HEK293 (cell line): Measurements from ENCODE around the gene CREB5.

Source experiments
- CTCF ChIA-PET: fragments of 350-600 bp; formaldehyde crosslinking; extraction: SDS; loops from one replicate; lab custom pipeline; 2021; ENCODE audit warnings: antibody characterized with exemption; lab: Yijun Ruan, JAX
- POLR2A ChIA-PET: fragments of 300-600 bp; formaldehyde crosslinking; extraction: SDS; loops from one replicate; lab custom pipeline; 2020; ENCODE audit warnings: antibody characterized with exemption, inconsistent platforms; lab: Yijun Ruan, JAX
- H3K27ac ChIP-seq: fragments of 200-500 bp; sonication (Bioruptor generic); 2 replicates; pipeline ENCODE4 v1.5.1; 2014; ENCODE audit warnings: low read depth, low read length, control low read depth, inconsistent platforms; ENCODE audit errors: extremely low read depth
- H3K36me3 ChIP-seq, 2 experiments: fragments of 200-500 bp in 1 of 2; sonication (Bioruptor generic) in 1 of 2; 1 replicate in 1 of 2; 2 replicates in 1 of 2; pipeline ENCODE4 v1.5.1; 2014 to 2017; ENCODE audit warnings: inconsistent platforms in 2 of 2, low read length in 2 of 2; ENCODE audit not compliant: control insufficient read depth in 2 of 2, insufficient read depth in 1 of 2
- H3K4me1 ChIP-seq: fragments of 200-500 bp; sonication (Bioruptor generic); 2 replicates; pipeline ENCODE4 v1.5.1; 2014; ENCODE audit warnings: mild to moderate bottlenecking, low read length, inconsistent platforms; ENCODE audit not compliant: control insufficient read depth, insufficient read depth
- H3K4me3 ChIP-seq: 2 replicates; pipeline ENCODE4 v1.5.1; 2011; ENCODE audit warnings: low read depth, mild to moderate bottlenecking, control low read depth, low read length, moderate library complexity
- H3K9me3 ChIP-seq: fragments of 200-500 bp; sonication (Bioruptor generic); 2 replicates; pipeline ENCODE4 v1.5.1; 2014; ENCODE audit warnings: low read depth, low read length, inconsistent platforms; ENCODE audit not compliant: control insufficient read depth, insufficient read depth
- FEZF1 ChIP-seq: fragments of 450-650 bp; formaldehyde crosslinking; IDR thresholded peaks from 2 replicates; pipeline ENCODE4 v1.5.1; 2016; ENCODE audit warnings: missing biosample characterization, missing genetic modification characterization
- OSR2 ChIP-seq: fragments of 450-650 bp; formaldehyde crosslinking; IDR thresholded peaks from 2 replicates; pipeline ENCODE4 v1.5.1; 2016; ENCODE audit warnings: missing biosample characterization, missing genetic modification characterization
- PRDM1 ChIP-seq: fragments of 450-650 bp; formaldehyde crosslinking; IDR thresholded peaks from 2 replicates; pipeline ENCODE4; 2016; ENCODE audit warnings: missing biosample characterization, missing genetic modification characterization
- WT1 ChIP-seq: fragments of 450-650 bp; formaldehyde crosslinking; IDR thresholded peaks from 2 replicates; pipeline ENCODE4 v1.5.1; 2016; ENCODE audit warnings: missing biosample characterization, missing genetic modification characterization
- ZBTB48 ChIP-seq: fragments of 450-650 bp; formaldehyde crosslinking; IDR thresholded peaks from 2 replicates; pipeline ENCODE4 v1.5.1; 2016; ENCODE audit warnings: missing biosample characterization, missing genetic modification characterization
- ZBTB7A ChIP-seq: fragments of 450-650 bp; formaldehyde crosslinking; IDR thresholded peaks from 2 replicates; pipeline ENCODE4 v1.5.1; 2016; ENCODE audit warnings: low read depth, missing biosample characterization, missing genetic modification characterization
- ZNF19 ChIP-seq: fragments of 450-650 bp; formaldehyde crosslinking; IDR thresholded peaks from 2 replicates; pipeline ENCODE4; 2016; ENCODE audit warnings: missing biosample characterization, missing genetic modification characterization, low read depth
- ZNF239 ChIP-seq: fragments of 450-650 bp; formaldehyde crosslinking; IDR thresholded peaks from 2 replicates; pipeline ENCODE4 v1.5.1; 2016; ENCODE audit warnings: missing biosample characterization, missing genetic modification characterization
- ZNF423 ChIP-seq: fragments of 450-650 bp; formaldehyde crosslinking; IDR thresholded peaks from 2 replicates; pipeline ENCODE4 v1.5.1; 2016; ENCODE audit warnings: missing biosample characterization, missing genetic modification characterization
- ZNF561 ChIP-seq: fragments of 450-650 bp; IDR thresholded peaks from 2 replicates; pipeline ENCODE4 v1.5.1; 2018; ENCODE audit warnings: missing biosample characterization, missing genetic modification characterization, borderline replicate concordance
- ZNF596 ChIP-seq: fragments of 450-650 bp; IDR thresholded peaks from 2 replicates; pipeline ENCODE4 v1.5.0; 2018; ENCODE audit warnings: missing biosample characterization, mild to moderate bottlenecking, missing genetic modification characterization, moderate library complexity
- ZNF677 ChIP-seq: fragments of 450-650 bp; IDR thresholded peaks from 2 replicates; pipeline ENCODE4 v1.5.0; 2018; ENCODE audit warnings: missing biosample characterization, mild to moderate bottlenecking, missing genetic modification characterization, moderate library complexity
- ZNF785 ChIP-seq: fragments of 450-650 bp; formaldehyde crosslinking; IDR thresholded peaks from 2 replicates; pipeline ENCODE4 v1.5.1; 2016; ENCODE audit warnings: missing biosample characterization, missing genetic modification characterization
- TF ChIP-seq, protein P1 (sequence below): fragments of 450-650 bp; formaldehyde crosslinking; IDR thresholded peaks from 2 replicates; pipeline ENCODE4 v1.5.1; 2016; ENCODE audit warnings: missing biosample characterization, missing genetic modification characterization
- TF ChIP-seq, protein P2 (sequence below): IDR thresholded peaks from 2 replicates; pipeline ENCODE4 v1.6.1; 2011; ENCODE audit warnings: mild to moderate bottlenecking, low read depth, low read length, borderline replicate concordance
- TF ChIP-seq, protein P3 (sequence below): fragments of 450-650 bp; formaldehyde crosslinking; IDR thresholded peaks from 2 replicates; pipeline ENCODE4 v1.5.1; 2016; ENCODE audit warnings: missing biosample characterization, missing genetic modification characterization
- TF ChIP-seq, protein P4 (sequence below): fragments of 450-650 bp; formaldehyde crosslinking; optimal IDR thresholded peaks from 2 replicates; pipeline ENCODE3; 2016; ENCODE audit warnings: missing biosample characterization, mild to moderate bottlenecking, missing genetic modification characterization
- TF ChIP-seq, protein P5 (sequence below): fragments of 450-650 bp; formaldehyde crosslinking; IDR thresholded peaks from 2 replicates; pipeline ENCODE4 v1.5.1; 2017; ENCODE audit warnings: missing biosample characterization, missing genetic modification characterization
- TF ChIP-seq, protein P6 (sequence below): fragments of 450-650 bp; formaldehyde crosslinking; IDR thresholded peaks from 2 replicates; pipeline ENCODE4 v1.5.1; 2016; ENCODE audit warnings: missing biosample characterization, missing genetic modification characterization
- TF ChIP-seq, protein P7 (sequence below): fragments of 450-650 bp; formaldehyde crosslinking; IDR thresholded peaks from 2 replicates; pipeline ENCODE4 v1.5.1; 2016; ENCODE audit warnings: missing biosample characterization, missing genetic modification characterization

The CREB5 gene

DNA sequence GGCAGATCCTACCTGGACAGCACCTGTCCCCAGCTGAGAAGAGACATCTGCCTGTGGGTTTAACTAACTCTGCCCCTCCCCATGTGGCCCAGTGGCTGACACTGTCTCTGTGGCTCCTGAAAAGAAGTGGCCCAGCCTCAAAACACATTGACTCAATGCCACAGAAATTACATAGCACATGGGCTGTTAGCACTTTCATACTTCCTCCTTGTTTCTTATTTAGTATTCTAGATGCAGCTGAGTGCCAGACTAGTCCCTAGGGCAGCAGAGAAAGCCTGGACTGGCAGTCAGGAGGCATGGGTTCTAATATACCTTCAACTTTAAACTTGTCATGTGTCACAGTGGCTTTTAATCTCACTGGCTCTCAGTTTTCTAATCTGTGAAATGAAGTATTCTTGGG, 374.8 kb downstream of the CREB5 start (continued):
- TF ChIP-seq, protein P1, sequence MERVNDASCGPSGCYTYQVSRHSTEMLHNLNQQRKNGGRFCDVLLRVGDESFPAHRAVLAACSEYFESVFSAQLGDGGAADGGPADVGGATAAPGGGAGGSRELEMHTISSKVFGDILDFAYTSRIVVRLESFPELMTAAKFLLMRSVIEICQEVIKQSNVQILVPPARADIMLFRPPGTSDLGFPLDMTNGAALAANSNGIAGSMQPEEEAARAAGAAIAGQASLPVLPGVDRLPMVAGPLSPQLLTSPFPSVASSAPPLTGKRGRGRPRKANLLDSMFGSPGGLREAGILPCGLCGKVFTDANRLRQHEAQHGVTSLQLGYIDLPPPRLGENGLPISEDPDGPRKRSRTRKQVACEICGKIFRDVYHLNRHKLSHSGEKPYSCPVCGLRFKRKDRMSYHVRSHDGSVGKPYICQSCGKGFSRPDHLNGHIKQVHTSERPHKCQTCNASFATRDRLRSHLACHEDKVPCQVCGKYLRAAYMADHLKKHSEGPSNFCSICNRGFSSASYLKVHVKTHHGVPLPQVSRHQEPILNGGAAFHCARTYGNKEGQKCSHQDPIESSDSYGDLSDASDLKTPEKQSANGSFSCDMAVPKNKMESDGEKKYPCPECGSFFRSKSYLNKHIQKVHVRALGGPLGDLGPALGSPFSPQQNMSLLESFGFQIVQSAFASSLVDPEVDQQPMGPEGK (tag by site-specific recombination) = no peak

DNA sequence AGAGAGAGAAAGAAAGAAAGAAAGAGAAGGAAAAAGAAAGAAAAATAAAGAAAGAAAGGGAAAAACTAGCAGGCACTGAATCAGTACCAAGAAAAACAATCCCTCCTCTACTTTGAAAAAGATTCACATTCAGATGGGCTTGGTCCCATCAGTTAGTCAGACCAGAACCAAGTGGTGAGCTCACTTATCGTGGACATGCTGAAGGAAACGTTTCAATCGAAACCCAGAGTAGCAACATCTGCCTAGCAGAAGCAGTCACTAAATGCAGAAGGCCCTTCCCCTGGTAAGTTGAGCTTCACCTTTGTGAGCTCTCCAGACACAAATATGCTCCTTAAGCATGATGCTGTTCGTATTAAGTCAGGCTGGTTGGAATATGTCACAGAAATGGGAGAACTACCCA, 378.1 kb downstream of the CREB5 start:
- ChIA-PET CTCF (interaction anchor here (0.6 kb wide), 2 partner anchors 75 to 112 kb away, joined by 3 read pairs; no protein-coding TSS in a partner anchor), POLR2A (no interaction called here)
- no peaks in the 10 kb centered on the region for H3K9me3 ChIP-seq
- TF ChIP-seq ZNF596 (tag by site-specific recombination) = peak; percentile 73; the same call in 1 of the 2 replicates
- TF ChIP-seq, protein P2, sequence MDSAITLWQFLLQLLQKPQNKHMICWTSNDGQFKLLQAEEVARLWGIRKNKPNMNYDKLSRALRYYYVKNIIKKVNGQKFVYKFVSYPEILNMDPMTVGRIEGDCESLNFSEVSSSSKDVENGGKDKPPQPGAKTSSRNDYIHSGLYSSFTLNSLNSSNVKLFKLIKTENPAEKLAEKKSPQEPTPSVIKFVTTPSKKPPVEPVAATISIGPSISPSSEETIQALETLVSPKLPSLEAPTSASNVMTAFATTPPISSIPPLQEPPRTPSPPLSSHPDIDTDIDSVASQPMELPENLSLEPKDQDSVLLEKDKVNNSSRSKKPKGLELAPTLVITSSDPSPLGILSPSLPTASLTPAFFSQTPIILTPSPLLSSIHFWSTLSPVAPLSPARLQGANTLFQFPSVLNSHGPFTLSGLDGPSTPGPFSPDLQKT = no peak
- TF ChIP-seq PRDM1 (tag by site-specific recombination) = no peak
- no peaks in the 10 kb centered on the region for H3K4me1 ChIP-seq
- H3K4me3 ChIP-seq = no peak overlapping the region
- no peaks in the 10 kb centered on the region for H3K36me3 ChIP-seq
- H3K27ac ChIP-seq = no peak overlapping the region

DNA sequence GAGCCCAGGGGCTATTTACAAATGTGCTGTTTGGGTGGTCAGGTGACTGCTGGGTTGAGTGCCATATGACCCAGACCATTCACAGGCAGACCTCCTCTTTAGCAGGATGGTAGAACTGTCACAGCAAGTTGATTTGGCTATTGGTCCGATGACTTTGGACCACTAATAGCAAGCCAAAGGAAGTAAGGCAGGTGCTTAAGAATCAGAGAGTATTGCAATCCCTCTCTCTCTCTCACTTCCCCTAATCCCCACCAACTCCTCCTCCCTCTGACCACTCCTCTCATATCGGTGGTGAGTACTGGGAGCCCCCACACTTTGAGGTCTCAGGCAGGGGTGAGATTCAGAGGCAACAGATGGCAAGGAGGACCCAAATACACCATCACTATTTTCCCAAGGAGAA, 380.5 kb downstream of the CREB5 start:
- Histone ChIP-seq H3K4me3 (no peak overlapping the region), H3K4me1 (no peaks in the 10 kb centered on the region), H3K9me3 (no peaks in the 10 kb centered on the region), H3K27ac (no peak overlapping the region), H3K36me3 (no peaks in the 10 kb centered on the region)
- ChIA-PET CTCF (no interaction called here), POLR2A (no interaction called here)
- TF ChIP-seq ZNF561 (tag by site-specific recombination) = no peak
- TF ChIP-seq ZBTB48 (tag by site-specific recombination) = no peak
- TF ChIP-seq, protein P3, sequence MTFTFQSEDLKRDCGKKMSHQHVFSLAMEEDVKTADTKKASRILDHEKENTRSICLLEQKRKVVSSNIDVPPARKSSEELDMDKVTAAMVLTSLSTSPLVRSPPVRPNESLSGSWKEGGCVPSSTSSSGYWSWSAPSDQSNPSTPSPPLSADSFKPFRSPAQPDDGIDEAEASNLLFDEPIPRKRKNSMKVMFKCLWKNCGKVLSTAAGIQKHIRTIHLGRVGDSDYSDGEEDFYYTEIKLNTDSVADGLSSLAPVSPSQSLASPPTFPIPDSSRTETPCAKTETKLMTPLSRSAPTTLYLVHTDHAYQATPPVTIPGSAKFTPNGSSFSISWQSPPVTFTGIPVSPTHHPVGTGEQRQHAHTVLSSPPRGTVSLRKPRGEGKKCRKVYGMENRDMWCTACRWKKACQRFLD (tag by site-specific recombination) = no peak
- TF ChIP-seq ZNF785 = no peak
- no peak for TF ChIP-seq OSR2 (tag by site-specific recombination)
- TF ChIP-seq ZBTB7A (tag by site-specific recombination) = no peak
- TF ChIP-seq ZNF239 = no peak
- TF ChIP-seq ZNF677 = no peak
- TF ChIP-seq, protein P4, sequence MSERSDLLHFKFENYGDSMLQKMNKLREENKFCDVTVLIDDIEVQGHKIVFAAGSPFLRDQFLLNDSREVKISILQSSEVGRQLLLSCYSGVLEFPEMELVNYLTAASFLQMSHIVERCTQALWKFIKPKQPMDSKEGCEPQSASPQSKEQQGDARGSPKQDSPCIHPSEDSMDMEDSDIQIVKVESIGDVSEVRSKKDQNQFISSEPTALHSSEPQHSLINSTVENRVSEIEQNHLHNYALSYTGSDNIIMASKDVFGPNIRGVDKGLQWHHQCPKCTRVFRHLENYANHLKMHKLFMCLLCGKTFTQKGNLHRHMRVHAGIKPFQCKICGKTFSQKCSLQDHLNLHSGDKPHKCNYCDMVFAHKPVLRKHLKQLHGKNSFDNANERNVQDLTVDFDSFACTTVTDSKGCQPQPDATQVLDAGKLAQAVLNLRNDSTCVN (tag by site-specific recombination) = no peak
- TF ChIP-seq, protein P5, sequence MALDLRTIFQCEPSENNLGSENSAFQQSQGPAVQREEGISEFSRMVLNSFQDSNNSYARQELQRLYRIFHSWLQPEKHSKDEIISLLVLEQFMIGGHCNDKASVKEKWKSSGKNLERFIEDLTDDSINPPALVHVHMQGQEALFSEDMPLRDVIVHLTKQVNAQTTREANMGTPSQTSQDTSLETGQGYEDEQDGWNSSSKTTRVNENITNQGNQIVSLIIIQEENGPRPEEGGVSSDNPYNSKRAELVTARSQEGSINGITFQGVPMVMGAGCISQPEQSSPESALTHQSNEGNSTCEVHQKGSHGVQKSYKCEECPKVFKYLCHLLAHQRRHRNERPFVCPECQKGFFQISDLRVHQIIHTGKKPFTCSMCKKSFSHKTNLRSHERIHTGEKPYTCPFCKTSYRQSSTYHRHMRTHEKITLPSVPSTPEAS (tag by site-specific recombination) = no peak
- no peak for TF ChIP-seq ZNF423 (tag by site-specific recombination)
- no peak for TF ChIP-seq WT1
- TF ChIP-seq, protein P6, sequence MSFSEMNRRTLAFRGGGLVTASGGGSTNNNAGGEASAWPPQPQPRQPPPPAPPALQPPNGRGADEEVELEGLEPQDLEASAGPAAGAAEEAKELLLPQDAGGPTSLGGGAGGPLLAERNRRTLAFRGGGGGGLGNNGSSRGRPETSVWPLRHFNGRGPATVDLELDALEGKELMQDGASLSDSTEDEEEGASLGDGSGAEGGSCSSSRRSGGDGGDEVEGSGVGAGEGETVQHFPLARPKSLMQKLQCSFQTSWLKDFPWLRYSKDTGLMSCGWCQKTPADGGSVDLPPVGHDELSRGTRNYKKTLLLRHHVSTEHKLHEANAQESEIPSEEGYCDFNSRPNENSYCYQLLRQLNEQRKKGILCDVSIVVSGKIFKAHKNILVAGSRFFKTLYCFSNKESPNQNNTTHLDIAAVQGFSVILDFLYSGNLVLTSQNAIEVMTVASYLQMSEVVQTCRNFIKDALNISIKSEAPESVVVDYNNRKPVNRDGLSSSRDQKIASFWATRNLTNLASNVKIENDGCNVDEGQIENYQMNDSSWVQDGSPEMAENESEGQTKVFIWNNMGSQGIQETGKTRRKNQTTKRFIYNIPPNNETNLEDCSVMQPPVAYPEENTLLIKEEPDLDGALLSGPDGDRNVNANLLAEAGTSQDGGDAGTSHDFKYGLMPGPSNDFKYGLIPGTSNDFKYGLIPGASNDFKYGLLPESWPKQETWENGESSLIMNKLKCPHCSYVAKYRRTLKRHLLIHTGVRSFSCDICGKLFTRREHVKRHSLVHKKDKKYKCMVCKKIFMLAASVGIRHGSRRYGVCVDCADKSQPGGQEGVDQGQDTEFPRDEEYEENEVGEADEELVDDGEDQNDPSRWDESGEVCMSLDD (tag by site-specific recombination) = no peak
- no peak for TF ChIP-seq ZNF19 (tag by site-specific recombination)
- TF ChIP-seq, protein P7, sequence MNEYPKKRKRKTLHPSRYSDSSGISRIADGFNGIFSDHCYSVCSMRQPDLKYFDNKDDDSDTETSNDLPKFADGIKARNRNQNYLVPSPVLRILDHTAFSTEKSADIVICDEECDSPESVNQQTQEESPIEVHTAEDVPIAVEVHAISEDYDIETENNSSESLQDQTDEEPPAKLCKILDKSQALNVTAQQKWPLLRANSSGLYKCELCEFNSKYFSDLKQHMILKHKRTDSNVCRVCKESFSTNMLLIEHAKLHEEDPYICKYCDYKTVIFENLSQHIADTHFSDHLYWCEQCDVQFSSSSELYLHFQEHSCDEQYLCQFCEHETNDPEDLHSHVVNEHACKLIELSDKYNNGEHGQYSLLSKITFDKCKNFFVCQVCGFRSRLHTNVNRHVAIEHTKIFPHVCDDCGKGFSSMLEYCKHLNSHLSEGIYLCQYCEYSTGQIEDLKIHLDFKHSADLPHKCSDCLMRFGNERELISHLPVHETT (tag by site-specific recombination) = no peak
- TF ChIP-seq FEZF1 (tag by site-specific recombination) = no peak
